ENCODE results near the gene LARGE1.
A peak's percentile ranks its signal among the peaks of the same experiment; 100 is the strongest.
"Not testable (repeated sequence)": the region's sequence is repeated elsewhere in the genome, so short reads cannot be mapped to it uniquely, and the experiment has no call there.

Gene LARGE1

GRCh38 chr22:33400061-33400840 is 520.0 kb downstream of the LARGE1 start:
- DNase-seq = no peak

- no peak for DNase-seq
These were observed 522.8 kb downstream of the LARGE1 start for GRCh38 chr22:33397381-33397907.

GRCh38 chr22:33393432-33393831 is 526.8 kb downstream of the LARGE1 start:
- DNase-seq = no peak

- DNase-seq = no peak
These were observed 529.0 kb downstream of the LARGE1 start for GRCh38 chr22:33391298-33391697.

GRCh38 chr22:33389936-33390335 is 530.3 kb downstream of the LARGE1 start:
- DNase-seq = no peak

- DNase-seq = no peak
These were observed 534.0 kb downstream of the LARGE1 start for GRCh38 chr22:33386270-33386669.

GRCh38 chr22:33385611-33386010 is 534.7 kb downstream of the LARGE1 start:
- DNase-seq = no peak

- DNase-seq = no peak
These were observed 537.8 kb downstream of the LARGE1 start for GRCh38 chr22:33382436-33382835.

- no peak for DNase-seq
These were observed 538.5 kb downstream of the LARGE1 start for GRCh38 chr22:33381531-33382406.

GRCh38 chr22:33380789-33381530 is 539.3 kb downstream of the LARGE1 start:
- no peak for DNase-seq

GRCh38 chr22:33379836-33380235 is 540.4 kb downstream of the LARGE1 start:
- DNase-seq = no peak

- DNase-seq = no peak
These were observed 547.4 kb downstream of the LARGE1 start for GRCh38 chr22:33372875-33373274.

- DNase-seq = not testable (repeated sequence)
These were observed 557.0 kb downstream of the LARGE1 start for GRCh38 chr22:33363256-33363655.

GRCh38 chr22:33362702-33363101 is 557.6 kb downstream of the LARGE1 start:
- DNase-seq = no peak

- DNase-seq = no peak
These were observed 558.7 kb downstream of the LARGE1 start for GRCh38 chr22:33361581-33361980.

- peak; percentile 56 for DNase-seq
These were observed 562.3 kb downstream of the LARGE1 start for GRCh38 chr22:33357981-33358399.

GRCh38 chr22:33354928-33355327 is 565.3 kb downstream of the LARGE1 start:
- DNase-seq = no peak

- DNase-seq = no peak
These were observed 566.8 kb downstream of the LARGE1 start for GRCh38 chr22:33353502-33353901.

GRCh38 chr22:33352768-33353167 is 567.5 kb downstream of the LARGE1 start:
- no peak for DNase-seq

- no peak for DNase-seq
These were observed 569.3 kb downstream of the LARGE1 start for GRCh38 chr22:33350961-33351360.

GRCh38 chr22:33350491-33350890 is 569.8 kb downstream of the LARGE1 start:
- DNase-seq = no peak

GRCh38 chr22:33347002-33347401 is 573.3 kb downstream of the LARGE1 start:
- DNase-seq = no peak

GRCh38 chr22:33341611-33342010 is 578.7 kb downstream of the LARGE1 start:
- DNase-seq = no peak
